ENCODE data around the gene NPAS3. TPM values are rescaled to one million over a fixed set of nuclear protein-coding genes. Genes with fewer than 3 reads are reported as not detected.

The NPAS3 gene
- total RNA-seq, 1 experiment from 2014 or later: 15.6 TPM

DNA sequence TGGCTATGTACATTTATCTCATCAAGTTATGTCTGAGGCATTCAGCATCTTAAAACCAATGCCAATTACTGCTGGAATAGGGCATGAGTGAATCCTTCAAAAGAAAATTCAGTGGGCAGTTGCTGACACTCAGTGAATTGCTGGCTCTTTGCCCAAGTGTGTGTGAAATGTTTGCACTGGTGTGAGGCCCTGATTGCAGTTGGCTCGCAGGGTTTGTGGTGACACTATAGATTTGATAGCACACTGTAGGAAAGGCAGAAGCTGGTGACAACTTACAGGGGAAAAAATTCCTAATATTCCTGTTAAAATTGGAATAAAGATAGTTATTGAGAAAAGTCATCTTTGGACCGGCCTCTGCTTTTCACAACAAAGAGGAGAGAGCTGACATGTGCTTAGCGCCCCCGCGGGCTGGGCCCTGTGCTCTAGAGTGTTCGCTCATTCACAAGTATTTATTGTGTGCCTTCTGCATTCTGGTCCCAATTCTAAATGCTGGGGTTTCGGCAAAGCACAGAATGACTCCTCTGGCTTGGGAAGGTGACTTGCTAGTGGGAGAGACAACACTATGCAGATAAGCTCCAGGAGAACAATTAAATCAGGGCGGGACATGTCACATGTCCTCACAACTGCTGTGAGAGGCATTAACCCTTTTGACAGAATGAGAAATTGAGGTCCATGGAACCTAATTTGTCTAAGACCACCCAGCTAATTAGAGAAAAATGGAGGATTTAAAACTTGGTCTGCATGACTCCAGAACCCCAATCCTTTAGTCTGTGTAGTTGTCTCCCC lies 418.7 kb downstream of the NPAS3 start:
- H3K36me3 ChIP-seq (ENCODE audit: insufficient read depth, low read length, poor library complexity, severe bottlenecking): no peaks in the 10 kb centered on the region
- H3K4me1 ChIP-seq (ENCODE audit: insufficient read depth, low read length, poor library complexity, severe bottlenecking): no peaks in the 10 kb centered on the region
- no TSS peak for BruUV-seq (replicated peaks)
- intact Hi-C loops (cut with micrococcal nuclease; ENCODE audit: unreplicated experiment): no loop called here
- no peaks in the 10 kb centered on the region for H3K27me3 ChIP-seq (replicated peaks; ENCODE audit: insufficient read depth, low read depth, low read length, poor library complexity)
- POLR2A ChIA-PET (ENCODE audit: low non-redundant PET): no interaction called here
- no peak for DNase-seq (ENCODE audit: low spot score)
- no peak overlapping the region for H3K27ac ChIP-seq (ENCODE audit: low read depth, low read length, poor library complexity, severe bottlenecking)
- TF ChIP-seq, protein P1, sequence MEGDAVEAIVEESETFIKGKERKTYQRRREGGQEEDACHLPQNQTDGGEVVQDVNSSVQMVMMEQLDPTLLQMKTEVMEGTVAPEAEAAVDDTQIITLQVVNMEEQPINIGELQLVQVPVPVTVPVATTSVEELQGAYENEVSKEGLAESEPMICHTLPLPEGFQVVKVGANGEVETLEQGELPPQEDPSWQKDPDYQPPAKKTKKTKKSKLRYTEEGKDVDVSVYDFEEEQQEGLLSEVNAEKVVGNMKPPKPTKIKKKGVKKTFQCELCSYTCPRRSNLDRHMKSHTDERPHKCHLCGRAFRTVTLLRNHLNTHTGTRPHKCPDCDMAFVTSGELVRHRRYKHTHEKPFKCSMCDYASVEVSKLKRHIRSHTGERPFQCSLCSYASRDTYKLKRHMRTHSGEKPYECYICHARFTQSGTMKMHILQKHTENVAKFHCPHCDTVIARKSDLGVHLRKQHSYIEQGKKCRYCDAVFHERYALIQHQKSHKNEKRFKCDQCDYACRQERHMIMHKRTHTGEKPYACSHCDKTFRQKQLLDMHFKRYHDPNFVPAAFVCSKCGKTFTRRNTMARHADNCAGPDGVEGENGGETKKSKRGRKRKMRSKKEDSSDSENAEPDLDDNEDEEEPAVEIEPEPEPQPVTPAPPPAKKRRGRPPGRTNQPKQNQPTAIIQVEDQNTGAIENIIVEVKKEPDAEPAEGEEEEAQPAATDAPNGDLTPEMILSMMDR (conservative IDR thresholded peaks at IDR 0.05; ENCODE audit: low read depth, low read length): no peak
- TF ChIP-seq EZH2 (IDR thresholded peaks at IDR 0.05; ENCODE audit: borderline replicate concordance, low read depth, low read length, poor library complexity, severe bottlenecking): no peak
- H3K9me3 ChIP-seq (ENCODE audit: low read depth, low read length, poor library complexity, severe bottlenecking): no peaks in the 10 kb centered on the region
- CTCF ChIA-PET: no interaction called here
- H3K4me3 ChIP-seq (ENCODE audit: low read depth, low read length, poor library complexity, severe bottlenecking): no peak overlapping the region

DNA sequence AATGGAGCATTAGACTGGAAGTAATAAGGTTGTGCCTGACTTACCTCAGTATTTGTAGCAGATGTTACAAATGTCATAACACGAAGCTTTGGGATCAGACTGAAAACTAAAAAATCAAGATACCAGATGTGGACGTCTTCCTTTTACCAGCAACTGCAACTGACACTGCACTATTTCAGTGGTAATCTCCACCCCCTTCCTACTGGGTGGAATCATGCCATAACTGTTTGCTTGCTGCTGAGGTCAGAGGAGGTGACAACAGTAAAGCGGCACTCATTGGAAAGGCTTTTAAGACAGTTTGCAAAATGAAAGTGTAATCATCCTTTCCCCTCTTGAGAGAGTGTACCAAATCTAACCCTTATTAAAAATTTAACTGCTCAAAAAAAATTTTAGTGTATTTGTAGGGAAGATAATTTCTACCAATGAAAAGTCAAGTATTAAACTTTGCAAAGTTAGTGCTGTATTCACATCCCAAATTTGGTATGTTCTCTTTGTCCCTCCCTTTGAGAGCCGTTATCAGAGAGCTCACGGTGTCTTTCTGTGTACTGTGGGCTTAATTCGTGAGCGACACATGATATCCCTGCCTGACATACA lies 420.7 kb downstream of the NPAS3 start:
- H3K9me3 ChIP-seq (ENCODE audit: low read depth, low read length, poor library complexity, severe bottlenecking): no peaks in the 10 kb centered on the region
- H3K27me3 ChIP-seq (replicated peaks; ENCODE audit: insufficient read depth, low read depth, low read length, poor library complexity): no peaks in the 10 kb centered on the region
- ChIA-PET POLR2A (ENCODE audit: low non-redundant PET) (no interaction called here), CTCF (no interaction called here)
- peaks cover 9% of the 10 kb centered on the region for H3K4me1 ChIP-seq (ENCODE audit: insufficient read depth, low read length, poor library complexity, severe bottlenecking)
- no peak overlapping the region for H3K4me3 ChIP-seq (ENCODE audit: low read depth, low read length, poor library complexity, severe bottlenecking)
- no peak for TF ChIP-seq EZH2 (IDR thresholded peaks at IDR 0.05; ENCODE audit: borderline replicate concordance, low read depth, low read length, poor library complexity, severe bottlenecking)
- TF ChIP-seq, protein P1 (conservative IDR thresholded peaks at IDR 0.05; ENCODE audit: low read depth, low read length): no peak
- H3K36me3 ChIP-seq (ENCODE audit: insufficient read depth, low read length, poor library complexity, severe bottlenecking): no peaks in the 10 kb centered on the region
- no peak for DNase-seq (ENCODE audit: low spot score)
- intact Hi-C loops (cut with micrococcal nuclease; ENCODE audit: unreplicated experiment): no loop called here
- no peak overlapping the region for H3K27ac ChIP-seq (ENCODE audit: low read depth, low read length, poor library complexity, severe bottlenecking)
- BruUV-seq (replicated peaks): no TSS peak

DNA sequence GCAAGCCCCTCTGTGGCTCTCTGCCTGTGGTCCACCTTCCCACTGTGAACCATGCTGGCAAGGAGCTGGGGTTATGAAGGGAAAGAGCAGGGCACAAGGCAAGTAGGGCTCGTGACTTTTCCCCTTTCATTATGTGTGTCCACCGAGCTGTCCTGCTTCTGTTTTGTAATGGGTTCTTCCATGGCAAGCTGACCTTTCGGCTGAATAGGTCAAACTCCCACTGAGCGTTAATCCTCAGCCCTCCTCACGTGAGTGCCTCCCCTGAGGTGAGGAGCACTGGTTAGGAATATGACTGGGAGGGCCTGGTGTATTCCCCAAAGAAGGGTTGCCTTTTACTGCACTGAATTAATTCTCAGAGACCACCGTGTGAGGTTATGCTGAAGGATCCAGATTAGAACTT lies 424.3 kb downstream of the NPAS3 start:
- no peak for DNase-seq (ENCODE audit: low spot score)
- ChIA-PET POLR2A (ENCODE audit: low non-redundant PET) (no interaction called here), CTCF (no interaction called here)
- no peaks in the 10 kb centered on the region for H3K9me3 ChIP-seq (ENCODE audit: low read depth, low read length, poor library complexity, severe bottlenecking)
- no TSS peak for BruUV-seq (replicated peaks)
- H3K4me1 ChIP-seq (ENCODE audit: insufficient read depth, low read length, poor library complexity, severe bottlenecking): peaks cover 19% of the 10 kb centered on the region
- H3K4me3 ChIP-seq (ENCODE audit: low read depth, low read length, poor library complexity, severe bottlenecking): no peak overlapping the region
- TF ChIP-seq EZH2 (IDR thresholded peaks at IDR 0.05; ENCODE audit: borderline replicate concordance, low read depth, low read length, poor library complexity, severe bottlenecking): no peak
- TF ChIP-seq, protein P1 (conservative IDR thresholded peaks at IDR 0.05; ENCODE audit: low read depth, low read length): no peak
- no peaks in the 10 kb centered on the region for H3K36me3 ChIP-seq (ENCODE audit: insufficient read depth, low read length, poor library complexity, severe bottlenecking)
- H3K27me3 ChIP-seq (replicated peaks; ENCODE audit: insufficient read depth, low read depth, low read length, poor library complexity): no peaks in the 10 kb centered on the region
- intact Hi-C loops (cut with micrococcal nuclease; ENCODE audit: unreplicated experiment): no loop called here
- no peak overlapping the region for H3K27ac ChIP-seq (ENCODE audit: low read depth, low read length, poor library complexity, severe bottlenecking)
